ENCODE data around the gene CFAP46. TPM values are rescaled to one million over a fixed set of nuclear protein-coding genes. Genes with fewer than 3 reads are reported as not detected.

Gene CFAP46
- polyA plus RNA-seq, 1 of the 3 experiments (the other 2 are of a cell fraction): 3.9 TPM

DNA sequence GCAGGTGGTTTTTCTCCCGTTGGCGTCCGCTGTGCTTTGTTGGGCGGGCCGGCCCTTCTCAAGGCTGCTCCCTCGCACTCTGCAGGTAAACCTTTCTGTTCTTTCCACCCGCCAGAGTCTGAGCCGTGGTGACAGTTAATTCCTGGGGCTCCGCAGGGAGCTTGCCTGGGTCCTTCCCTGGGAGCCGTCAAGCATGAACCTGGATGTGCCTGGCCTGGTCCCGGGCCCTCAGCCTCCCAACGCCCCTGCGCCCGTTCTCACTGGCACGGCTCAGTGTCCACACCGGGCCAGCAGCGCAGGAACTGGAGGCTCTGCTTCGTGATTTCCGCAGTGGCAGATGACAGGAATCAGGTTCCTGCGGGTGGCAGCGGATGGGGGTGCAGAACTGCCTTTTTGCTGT lies 145.5 kb downstream of the CFAP46 start:
- Histone ChIP-seq H3K9ac (no peak overlapping the region), H3K36me3 (replicated peaks in 1 of 2; ENCODE audit: control insufficient read depth in 1 of 2, insufficient read depth in 2 of 2, low read length in 1 of 2) (no peaks in the 10 kb centered on the region), H4K20me1 (ENCODE audit: insufficient read depth) (no peaks in the 10 kb centered on the region), H2AFZ (ENCODE audit: low read depth) (no peak overlapping the region), H3K79me2 (ENCODE audit: insufficient read depth) (no peaks in the 10 kb centered on the region), H3K4me2 (no peak overlapping the region), H3K27ac (ENCODE audit: low read depth in 2 of 2, low read length in 1 of 2) (no peak overlapping the region), H3K4me1 (ENCODE audit: control insufficient read depth in 1 of 2, insufficient read depth in 2 of 2, low read depth in 1 of 2, low read length in 1 of 2) (peaks cover 0 to 16% of the 10 kb centered on the region in 2 experiments; a peak in 1 of 4 replicates), H3K27me3 (ENCODE audit: insufficient read depth) (peaks cover 12% of the 10 kb centered on the region), H3K9me2 (no peaks in the 10 kb centered on the region), H3F3A (replicated peaks; ENCODE audit: insufficient read depth) (no peaks in the 10 kb centered on the region), H3K9me3 (no peaks in the 10 kb centered on the region), H3K4me3 (ENCODE audit: low read depth in 2 of 2, low read length in 1 of 2) (no peak overlapping the region)
- ChIA-PET POLR2A (no interaction called here), CTCF (interaction anchor here (1.3 to 4.5 kb wide), 2 partner anchors 142 kb away, joined by 5 to 42 read pairs; no protein-coding TSS in a partner anchor)
- 86% methylated on average over 7 of the region's 21 CpGs for WGBS (ENCODE audit: low lambda C conversion rate)
- no peak for DNase-seq
- TF ChIP-seq EP300 (IDR thresholded peaks at IDR 0.05; ENCODE audit: borderline replicate concordance in 1 of 2, low read depth in 1 of 2, low read length in 1 of 2): no peak
- no peak for TF ChIP-seq FOXJ3 (CRISPR knock-in tag; IDR thresholded peaks at IDR 0.05)
- no peak for TF ChIP-seq ELF1 (IDR thresholded peaks at IDR 0.05)
- no peak for TF ChIP-seq NFIC (IDR thresholded peaks at IDR 0.05; ENCODE audit: borderline replicate concordance)

DNA sequence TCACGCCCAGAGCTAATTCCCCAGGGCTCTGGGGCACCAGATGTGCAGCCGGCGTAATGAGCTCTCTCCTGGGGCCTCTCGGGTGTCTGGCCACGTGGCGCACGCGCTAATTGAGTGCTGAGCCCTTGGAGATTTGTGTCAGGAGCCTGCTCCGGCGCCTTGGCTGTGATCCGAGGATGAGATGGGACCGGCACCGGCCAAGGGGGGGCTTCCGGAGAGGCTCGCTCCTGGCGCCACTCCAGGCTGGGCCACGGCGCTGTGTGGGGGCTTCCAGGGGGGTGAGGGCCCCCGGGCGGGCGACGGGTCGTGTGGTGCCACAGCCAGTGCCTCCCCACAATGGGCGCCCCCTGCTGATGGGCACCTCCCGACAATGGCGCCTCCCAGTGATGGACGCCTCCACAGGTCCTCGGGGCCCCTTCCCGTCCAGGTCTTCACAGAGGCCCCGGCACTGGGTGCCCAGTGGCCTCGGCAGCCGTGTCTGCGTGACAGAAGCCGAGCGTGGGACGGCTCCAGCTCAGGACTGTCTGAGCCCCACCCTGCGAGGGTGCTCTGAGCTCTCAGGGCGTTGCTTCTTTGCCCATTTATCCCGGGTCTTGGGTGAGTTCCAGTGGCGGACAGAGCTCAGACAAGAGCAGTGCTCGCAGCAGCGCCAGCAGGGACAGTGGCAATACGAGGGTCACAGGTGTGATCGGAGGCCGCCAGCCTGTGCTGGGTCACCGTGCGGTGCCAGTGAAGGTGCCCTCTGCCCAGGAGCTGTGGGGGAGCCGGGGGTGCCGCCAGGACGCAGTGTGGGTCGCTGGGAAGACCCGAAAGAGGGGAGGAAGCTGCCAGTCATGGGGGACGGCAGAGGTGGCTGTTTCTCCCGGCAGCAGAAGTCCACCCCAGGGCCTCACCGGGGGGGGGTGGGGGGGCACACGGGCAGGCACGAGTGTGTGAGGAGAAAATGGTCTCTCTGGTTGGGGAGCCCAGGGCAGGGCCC lies 148.2 kb downstream of the CFAP46 start:
- H3K9me2 ChIP-seq: no peaks in the 10 kb centered on the region
- CTCF ChIA-PET: interaction anchor here (0.6 to 4.5 kb wide), 7 partner anchors 9 to 139 kb away, joined by 3 to 42 read pairs (median 6); no protein-coding TSS in a partner anchor

More for the DNA sequence above, 148.2 kb downstream of the CFAP46 start:
- Histone ChIP-seq H3K27ac (ENCODE audit: low read depth in 2 of 2, low read length in 1 of 2) (no peak overlapping the region), H2AFZ (ENCODE audit: low read depth) (no peak overlapping the region), H3K36me3 (replicated peaks in 1 of 2; ENCODE audit: control insufficient read depth in 1 of 2, insufficient read depth in 2 of 2, low read length in 1 of 2) (no peaks in the 10 kb centered on the region), H3K9me3 (no peaks in the 10 kb centered on the region), H3K4me3 (ENCODE audit: low read depth in 2 of 2, low read length in 1 of 2) (0 out of 4 replicates have a peak overlapping the region, but pooled peaks of 1 of the 2 experiments have one; percentile 9), H3K4me2 (peak overlapping the region; percentile 37), H3K27me3 (ENCODE audit: insufficient read depth) (peaks cover 31% of the 10 kb centered on the region), H3K79me2 (ENCODE audit: insufficient read depth) (no peaks in the 10 kb centered on the region), H3F3A (replicated peaks; ENCODE audit: insufficient read depth) (no peaks in the 10 kb centered on the region), H3K4me1 (ENCODE audit: control insufficient read depth in 1 of 2, insufficient read depth in 2 of 2, low read depth in 1 of 2, low read length in 1 of 2) (peaks cover 0 to 16% of the 10 kb centered on the region in 2 experiments; a peak in 1 of 4 replicates), H4K20me1 (ENCODE audit: insufficient read depth) (no peaks in the 10 kb centered on the region), H3K9ac (no peak overlapping the region)
- POLR2A ChIA-PET: no interaction called here
- TF ChIP-seq ELF1 (IDR thresholded peaks at IDR 0.05) (no peak), MEF2A (IDR thresholded peaks at IDR 0.05; ENCODE audit: borderline replicate concordance, low read depth) (no peak), JUND (IDR thresholded peaks at IDR 0.05) (no peak), NRF1 (IDR thresholded peaks at IDR 0.05; ENCODE audit: low read depth, low read length) (no peak), SMC3 (IDR thresholded peaks at IDR 0.05; ENCODE audit: low read depth, low read length) (no peak), TEAD4 (IDR thresholded peaks at IDR 0.05; ENCODE audit: borderline replicate concordance, insufficient read depth) (no peak), FOXM1 (IDR thresholded peaks at IDR 0.05; ENCODE audit: low read depth) (no peak), TAF1 (IDR thresholded peaks at IDR 0.05; ENCODE audit: borderline replicate concordance, low read depth, low read length) (no peak), GATA2 (CRISPR knock-in tag; IDR thresholded peaks at IDR 0.05) (peak; percentile 25; the same call in 1 of the 2 replicates), SIN3A (IDR thresholded peaks at IDR 0.05; ENCODE audit: borderline replicate concordance, low read depth, low read length) (no peak), EZH2phosphoT487 (IDR thresholded peaks at IDR 0.05; ENCODE audit: borderline replicate concordance, low read depth) (no peak)
- TF ChIP-seq, protein P1, sequence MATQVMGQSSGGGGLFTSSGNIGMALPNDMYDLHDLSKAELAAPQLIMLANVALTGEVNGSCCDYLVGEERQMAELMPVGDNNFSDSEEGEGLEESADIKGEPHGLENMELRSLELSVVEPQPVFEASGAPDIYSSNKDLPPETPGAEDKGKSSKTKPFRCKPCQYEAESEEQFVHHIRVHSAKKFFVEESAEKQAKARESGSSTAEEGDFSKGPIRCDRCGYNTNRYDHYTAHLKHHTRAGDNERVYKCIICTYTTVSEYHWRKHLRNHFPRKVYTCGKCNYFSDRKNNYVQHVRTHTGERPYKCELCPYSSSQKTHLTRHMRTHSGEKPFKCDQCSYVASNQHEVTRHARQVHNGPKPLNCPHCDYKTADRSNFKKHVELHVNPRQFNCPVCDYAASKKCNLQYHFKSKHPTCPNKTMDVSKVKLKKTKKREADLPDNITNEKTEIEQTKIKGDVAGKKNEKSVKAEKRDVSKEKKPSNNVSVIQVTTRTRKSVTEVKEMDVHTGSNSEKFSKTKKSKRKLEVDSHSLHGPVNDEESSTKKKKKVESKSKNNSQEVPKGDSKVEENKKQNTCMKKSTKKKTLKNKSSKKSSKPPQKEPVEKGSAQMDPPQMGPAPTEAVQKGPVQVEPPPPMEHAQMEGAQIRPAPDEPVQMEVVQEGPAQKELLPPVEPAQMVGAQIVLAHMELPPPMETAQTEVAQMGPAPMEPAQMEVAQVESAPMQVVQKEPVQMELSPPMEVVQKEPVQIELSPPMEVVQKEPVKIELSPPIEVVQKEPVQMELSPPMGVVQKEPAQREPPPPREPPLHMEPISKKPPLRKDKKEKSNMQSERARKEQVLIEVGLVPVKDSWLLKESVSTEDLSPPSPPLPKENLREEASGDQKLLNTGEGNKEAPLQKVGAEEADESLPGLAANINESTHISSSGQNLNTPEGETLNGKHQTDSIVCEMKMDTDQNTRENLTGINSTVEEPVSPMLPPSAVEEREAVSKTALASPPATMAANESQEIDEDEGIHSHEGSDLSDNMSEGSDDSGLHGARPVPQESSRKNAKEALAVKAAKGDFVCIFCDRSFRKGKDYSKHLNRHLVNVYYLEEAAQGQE (IDR thresholded peaks at IDR 0.05; ENCODE audit: low read depth, low read length): no peak
- TF ChIP-seq, protein P2, sequence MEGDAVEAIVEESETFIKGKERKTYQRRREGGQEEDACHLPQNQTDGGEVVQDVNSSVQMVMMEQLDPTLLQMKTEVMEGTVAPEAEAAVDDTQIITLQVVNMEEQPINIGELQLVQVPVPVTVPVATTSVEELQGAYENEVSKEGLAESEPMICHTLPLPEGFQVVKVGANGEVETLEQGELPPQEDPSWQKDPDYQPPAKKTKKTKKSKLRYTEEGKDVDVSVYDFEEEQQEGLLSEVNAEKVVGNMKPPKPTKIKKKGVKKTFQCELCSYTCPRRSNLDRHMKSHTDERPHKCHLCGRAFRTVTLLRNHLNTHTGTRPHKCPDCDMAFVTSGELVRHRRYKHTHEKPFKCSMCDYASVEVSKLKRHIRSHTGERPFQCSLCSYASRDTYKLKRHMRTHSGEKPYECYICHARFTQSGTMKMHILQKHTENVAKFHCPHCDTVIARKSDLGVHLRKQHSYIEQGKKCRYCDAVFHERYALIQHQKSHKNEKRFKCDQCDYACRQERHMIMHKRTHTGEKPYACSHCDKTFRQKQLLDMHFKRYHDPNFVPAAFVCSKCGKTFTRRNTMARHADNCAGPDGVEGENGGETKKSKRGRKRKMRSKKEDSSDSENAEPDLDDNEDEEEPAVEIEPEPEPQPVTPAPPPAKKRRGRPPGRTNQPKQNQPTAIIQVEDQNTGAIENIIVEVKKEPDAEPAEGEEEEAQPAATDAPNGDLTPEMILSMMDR (IDR thresholded peaks at IDR 0.05): peak; percentile 43
- TF ChIP-seq, protein P3, sequence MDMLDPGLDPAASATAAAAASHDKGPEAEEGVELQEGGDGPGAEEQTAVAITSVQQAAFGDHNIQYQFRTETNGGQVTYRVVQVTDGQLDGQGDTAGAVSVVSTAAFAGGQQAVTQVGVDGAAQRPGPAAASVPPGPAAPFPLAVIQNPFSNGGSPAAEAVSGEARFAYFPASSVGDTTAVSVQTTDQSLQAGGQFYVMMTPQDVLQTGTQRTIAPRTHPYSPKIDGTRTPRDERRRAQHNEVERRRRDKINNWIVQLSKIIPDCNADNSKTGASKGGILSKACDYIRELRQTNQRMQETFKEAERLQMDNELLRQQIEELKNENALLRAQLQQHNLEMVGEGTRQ (IDR thresholded peaks at IDR 0.05; ENCODE audit: borderline replicate concordance, low read depth, low read length): no peak
- WGBS (ENCODE audit: low lambda C conversion rate): 9% methylated on average over 23 of the region's 57 CpGs
- peak; percentile 75 for DNase-seq
